ENCODE results near the gene UPF2.

GRCh38 chr10:12041766-12042408 is 722 bp downstream of the UPF2 start:
- TF ChIP-seq TCF12 (IDR thresholded peaks at IDR 0.05), result no peak
- no peak for TF ChIP-seq TCF12 (CRISPR knock-in tag; IDR thresholded peaks at IDR 0.05)
- TF ChIP-seq DZIP1 (CRISPR knock-in tag; IDR thresholded peaks at IDR 0.05), result no peak
- TF ChIP-seq PPARG (CRISPR knock-in tag; conservative IDR thresholded peaks at IDR 0.05), result no peak
